WTC11 (cell line): ENCODE measurements around the gene ATP6V0B.

Experiments used
- CREM ChIP-seq: sonication (generic); formaldehyde crosslinking; IDR thresholded peaks from 2 replicates; pipeline ENCODE4 v1.8.1; 2022; ENCODE audit warnings: mild to moderate bottlenecking, missing genetic modification reagents, moderate library complexity
- CTCF ChIP-seq: fragments of 200-600 bp; IDR thresholded peaks from 2 replicates; pipeline ENCODE4 v1.8.0; 2022; ENCODE audit warnings: antibody characterized with exemption
- ETV6 ChIP-seq: sonication (generic); formaldehyde crosslinking; IDR thresholded peaks from 2 replicates; pipeline ENCODE4 v1.8.1; 2022; ENCODE audit warnings: mild to moderate bottlenecking, missing genetic modification reagents
- FOXP1 ChIP-seq: sonication (generic); formaldehyde crosslinking; IDR thresholded peaks from 2 replicates; pipeline ENCODE4 v1.8.0; 2022; ENCODE audit warnings: missing genetic modification reagents, mild to moderate bottlenecking, moderate library complexity, borderline replicate concordance
- IRF2 ChIP-seq: sonication (generic); formaldehyde crosslinking; IDR thresholded peaks from 2 replicates; pipeline ENCODE4 v1.8.0; 2022; ENCODE audit warnings: low read depth, missing genetic modification reagents, borderline replicate concordance
- JUN ChIP-seq: sonication (generic); formaldehyde crosslinking; IDR thresholded peaks from 2 replicates; pipeline ENCODE4 v1.8.0; 2023; ENCODE audit warnings: mild to moderate bottlenecking, missing genetic modification reagents
- STAT6 ChIP-seq: sonication (generic); formaldehyde crosslinking; conservative IDR thresholded peaks from 2 replicates; pipeline ENCODE4 v1.8.1; 2023; ENCODE audit warnings: mild to moderate bottlenecking, low read depth, missing genetic modification reagents, moderate library complexity

GRCh38 chr1:43986712-43987111, 12.0 kb downstream of the ATP6V0B start:
- TF ChIP-seq FOXP1 (CRISPR knock-in tag), result no peak
- no peak for TF ChIP-seq ETV6 (CRISPR knock-in tag)
- no peak for TF ChIP-seq JUN (CRISPR knock-in tag)
- no peak for TF ChIP-seq IRF2 (CRISPR knock-in tag)
- TF ChIP-seq CREM (CRISPR knock-in tag), result no peak
- no peak for TF ChIP-seq CTCF
- no peak for TF ChIP-seq STAT6
